Mucosa of descending colon (tissue), 3 donors: Measurements from ENCODE around the gene WNT2. TPM values are rescaled to one million over a fixed set of nuclear protein-coding genes. Genes with fewer than 3 reads are reported as not detected.

Experiments
- ATAC-seq: fragments of 200-7000 bp; cut with Tn5 transposase; one replicate; pipeline ENCODE4 v1.9.1; 2020; ENCODE audit warnings: mild to moderate bottlenecking, moderate library complexity
- DNase-seq, 3 donors: peaks; one replicate each; pipeline ENCODE4 v3.0.0-alpha.2; 2020
- H3K36me3 ChIP-seq: fragments of 200-600 bp; one replicate; pipeline ENCODE4 v1.8.0; 2021; ENCODE audit warnings: low read depth, mild to moderate bottlenecking
- H3K4me1 ChIP-seq: fragments of 200-600 bp; one replicate; pipeline ENCODE4 v1.8.0; 2021; ENCODE audit warnings: low read depth, mild to moderate bottlenecking
- H3K4me3 ChIP-seq: fragments of 200-600 bp; one replicate; pipeline ENCODE4 v1.8.0; 2021; ENCODE audit warnings: mild to moderate bottlenecking
- H3K9me3 ChIP-seq: fragments of 200-600 bp; one replicate; pipeline ENCODE4 v1.8.0; 2021; ENCODE audit warnings: mild to moderate bottlenecking
- CTCF ChIP-seq: fragments of 200-600 bp; IDR thresholded peaks from one replicate; pipeline ENCODE4 v1.8.0; 2022; ENCODE audit warnings: antibody characterized with exemption, mild to moderate bottlenecking
- intact Hi-C, 2 donors: fragments of 100-400 bp; cut with DNase I in 1 of 2; cut with micrococcal nuclease in 1 of 2; formaldehyde crosslinking; loops; one replicate each; pipeline versions ENCODE4 v1.11.0 to v1.11.1; 2022; cut with DNase I, micrococcal nuclease
- long read RNA-seq, 2 donors: library from polyadenylated mRNA; unstranded; transcript quantifications; one replicate each; pipeline ENCODE4 v2.0.0, GENCODE V29; 2019 to 2021
- total RNA-seq, 3 donors: library from RNA; stranded (reverse); fragmentation: NEBNext Ultra II Directional in 2 of 3; extraction: Animal tissue kit (Norgen Biotek cat#: 25700) in 2 of 3; gene quantifications; one replicate each; pipeline versions ENCODE4 v1.2.1 to v1.2.4, GENCODE V29; 2021 to 2023
- donor health status: DM: no; HTN: no; CAD: no; lungs with moderate emphysema.
- donor health status: DM: no; HTN: no; CAD: no.
- donor health status: DM: no; HTN: yes; CAD: no.

Gene WNT2
- total RNA-seq = under 1 TPM in 1 of 3 donors, not detected in 2; 0.20 TPM
- long read RNA-seq, donor 1, partial matches to known transcripts = 0 of 1 reads
- long read RNA-seq, donor 1, other reads (novel, unspliced or antisense) = 0 of 1 reads
- long read RNA-seq, donor 2 = 0 reads

GRCh38 chr7:117322741-117323304 is at the start of gene WNT2:
TSS of gene WNT2 (minus strand) at chr7:117323058. CDS start at chr7:117322989, 69 bp downstream.
- H3K4me3 ChIP-seq = no peak within 1 kb of the TSS
- H3K4me1 ChIP-seq = peaks cover 2% of the 10 kb centered on the region
- intact Hi-C loops = no loop called here
- DNase-seq (no peak), ATAC-seq (no peak)
- no peaks in the 10 kb centered on the region for H3K36me3 ChIP-seq
- TF ChIP-seq CTCF = no peak
- no peaks in the 10 kb centered on the region for H3K9me3 ChIP-seq

- no peak for DNase-seq
- no peak for ATAC-seq
- TF ChIP-seq CTCF = no peak
- no peaks in the 10 kb centered on the region for H3K9me3 ChIP-seq
- H3K36me3 ChIP-seq = no peaks in the 10 kb centered on the region
- intact Hi-C loops = no loop called here
- H3K4me1 ChIP-seq = no peaks in the 10 kb centered on the region
- no peak overlapping the region for H3K4me3 ChIP-seq
These were observed 49.2 kb upstream of the WNT2 start for GRCh38 chr7:117372073-117372472.

- H3K4me3 ChIP-seq = no peak overlapping the region
These were observed 41.7 kb upstream of the WNT2 start for GRCh38 chr7:117364339-117365080.

GRCh38 chr7:117362294-117362888 is 39.5 kb upstream of the WNT2 start:
- Histone ChIP-seq H3K4me1 (no peaks in the 10 kb centered on the region), H3K36me3 (no peaks in the 10 kb centered on the region), H3K9me3 (no peaks in the 10 kb centered on the region), H3K4me3 (no peak overlapping the region)
- no peak for TF ChIP-seq CTCF
- intact Hi-C loops = no loop called here
- DNase-seq (no peak), ATAC-seq (no peak)

More at GRCh38 chr7:117364339-117365080, 41.7 kb upstream of the WNT2 start:
- Histone ChIP-seq H3K36me3 (no peaks in the 10 kb centered on the region), H3K4me1 (no peaks in the 10 kb centered on the region), H3K9me3 (no peaks in the 10 kb centered on the region)
- intact Hi-C loops = no loop called here
- TF ChIP-seq CTCF = no peak
- no peak for ATAC-seq
- no peak for DNase-seq

- peak; percentile 66 for ATAC-seq
- intact Hi-C loops = no loop called here
- no peaks in the 10 kb centered on the region for H3K9me3 ChIP-seq
- H3K4me3 ChIP-seq = no peak overlapping the region
- H3K4me1 ChIP-seq = no peaks in the 10 kb centered on the region
- no peak for DNase-seq
- no peak for TF ChIP-seq CTCF
- H3K36me3 ChIP-seq = no peaks in the 10 kb centered on the region
These were observed 27.2 kb upstream of the WNT2 start for GRCh38 chr7:117350027-117350426.
